SU-DHL-6 (cell line): ENCODE results near the gene TATDN2.

ENCODE experiments used
- H2AFZ ChIP-seq: fragments of 200-600 bp; sonication (generic); 2 replicates; pipeline ENCODE4 v1.6.1; 2014; ENCODE audit warnings: low read depth, mild to moderate bottlenecking, moderate library complexity, mixed read lengths, antibody characterized with exemption, low read length; ENCODE audit not compliant: severe bottlenecking
- H3F3A ChIP-seq: fragments of 200-600 bp; shearing (Covaris generic); 2 replicates; pipeline ENCODE4 v1.6.0; 2016; ENCODE audit warnings: antibody characterized with exemption, mild to moderate bottlenecking; ENCODE audit not compliant: insufficient read depth
- H3K27ac ChIP-seq: fragments of 200-600 bp; sonication (generic); 2 replicates; pipeline ENCODE4 v1.5.1; 2016; ENCODE audit warnings: low read depth, mild to moderate bottlenecking, low read length, moderate library complexity, mixed read lengths
- H3K27me3 ChIP-seq: fragments of 200-600 bp; sonication (generic), shearing (Covaris generic); 2 replicates; pipeline ENCODE4 v1.6.0; 2014; ENCODE audit warnings: mild to moderate bottlenecking, low read length
- H3K36me3 ChIP-seq: fragments of 200-600 bp; sonication (generic); 2 replicates; pipeline ENCODE4 v1.6.1; 2014; ENCODE audit warnings: mild to moderate bottlenecking, low read length, mixed read lengths
- H3K4me2 ChIP-seq: fragments of 300-600, 200-600 bp; shearing (Covaris generic), sonication (generic); 2 replicates; pipeline ENCODE4 v1.6.0; 2014; ENCODE audit warnings: low read length, low read depth, mild to moderate bottlenecking; ENCODE audit not compliant: poor library complexity, severe bottlenecking
- H3K4me3 ChIP-seq: fragments of 200-600 bp; sonication (generic); 2 replicates; pipeline ENCODE4 v1.5.1; 2014; ENCODE audit warnings: antibody characterized with exemption, low read length, mild to moderate bottlenecking, mixed read lengths; ENCODE audit not compliant: insufficient read depth, poor library complexity, severe bottlenecking
- H3K79me2 ChIP-seq: fragments of 200-600 bp; sonication (generic); 2 replicates; pipeline ENCODE4 v1.6.1; 2014; ENCODE audit warnings: mild to moderate bottlenecking, low read length, moderate library complexity; ENCODE audit not compliant: insufficient read depth
- H3K9ac ChIP-seq: fragments of 200-600 bp; sonication (generic); 2 replicates; pipeline ENCODE4 v1.7.0; 2014; ENCODE audit warnings: mild to moderate bottlenecking, low read length
- H3K9me2 ChIP-seq: fragments of 200-600 bp; sonication (generic); replicated peaks from 2 replicates; pipeline ENCODE4 v1.6.1; 2014; ENCODE audit warnings: low read length; ENCODE audit not compliant: insufficient read depth
- H3K9me3 ChIP-seq: fragments of 200-600 bp; sonication (generic); 2 replicates; pipeline ENCODE4 v1.6.1; 2014; ENCODE audit warnings: low read length, mixed read lengths; ENCODE audit not compliant: insufficient read depth
- H4K20me1 ChIP-seq: fragments of 200-600 bp; sonication (generic); 2 replicates; pipeline ENCODE4 v1.6.1; 2014; ENCODE audit warnings: low read depth, mild to moderate bottlenecking, antibody characterized with exemption, low read length, moderate library complexity, mixed read lengths
- EZH2phosphoT487 ChIP-seq: fragments of 200-600 bp; sonication (generic), shearing (Covaris generic); conservative IDR thresholded peaks from 2 replicates; pipeline ENCODE4 v1.6.1; 2018; ENCODE audit warnings: mild to moderate bottlenecking, antibody characterized with exemption, low read length, moderate library complexity, mixed read lengths
- TF ChIP-seq, protein P1 (sequence below): fragments of 200-600 bp; sonication (generic); IDR thresholded peaks from one replicate; pipeline ENCODE4 v1.5.1; 2017; ENCODE audit warnings: antibody characterized with exemption, mild to moderate bottlenecking, low read length, moderate library complexity; ENCODE audit not compliant: insufficient read depth, poor library complexity, severe bottlenecking

The TATDN2 gene

GRCh38 chr3:10253731-10254130 lies 5.5 kb downstream of the TATDN2 start:
- Histone ChIP-seq H3K79me2 (peaks cover 89% of the 10 kb centered on the region), H2AFZ (no peak overlapping the region), H3K4me2 (no peak overlapping the region), H3K9ac (no peak overlapping the region), H3K36me3 (no peaks in the 10 kb centered on the region; the same call in none of the 2 replicates), H3K9me3 (no peaks in the 10 kb centered on the region), H3K4me3 (no peak overlapping the region), H3K27ac (no peak overlapping the region), H4K20me1 (no peaks in the 10 kb centered on the region; the same call in 1 of the 2 replicates), H3K27me3 (no peaks in the 10 kb centered on the region), H3K9me2 (no peaks in the 10 kb centered on the region), H3F3A (0 out of 2 replicates have a peak, but pooled peaks cover 7% of the 10 kb centered on the region)
- TF ChIP-seq, protein P1, sequence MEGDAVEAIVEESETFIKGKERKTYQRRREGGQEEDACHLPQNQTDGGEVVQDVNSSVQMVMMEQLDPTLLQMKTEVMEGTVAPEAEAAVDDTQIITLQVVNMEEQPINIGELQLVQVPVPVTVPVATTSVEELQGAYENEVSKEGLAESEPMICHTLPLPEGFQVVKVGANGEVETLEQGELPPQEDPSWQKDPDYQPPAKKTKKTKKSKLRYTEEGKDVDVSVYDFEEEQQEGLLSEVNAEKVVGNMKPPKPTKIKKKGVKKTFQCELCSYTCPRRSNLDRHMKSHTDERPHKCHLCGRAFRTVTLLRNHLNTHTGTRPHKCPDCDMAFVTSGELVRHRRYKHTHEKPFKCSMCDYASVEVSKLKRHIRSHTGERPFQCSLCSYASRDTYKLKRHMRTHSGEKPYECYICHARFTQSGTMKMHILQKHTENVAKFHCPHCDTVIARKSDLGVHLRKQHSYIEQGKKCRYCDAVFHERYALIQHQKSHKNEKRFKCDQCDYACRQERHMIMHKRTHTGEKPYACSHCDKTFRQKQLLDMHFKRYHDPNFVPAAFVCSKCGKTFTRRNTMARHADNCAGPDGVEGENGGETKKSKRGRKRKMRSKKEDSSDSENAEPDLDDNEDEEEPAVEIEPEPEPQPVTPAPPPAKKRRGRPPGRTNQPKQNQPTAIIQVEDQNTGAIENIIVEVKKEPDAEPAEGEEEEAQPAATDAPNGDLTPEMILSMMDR = no peak
- no peak for TF ChIP-seq EZH2phosphoT487

- H3K79me2 ChIP-seq = peaks cover 88% of the 10 kb centered on the region
- H3K27ac ChIP-seq = no peak overlapping the region
- peaks cover 7% of the 10 kb centered on the region for H3K36me3 ChIP-seq
- no peaks in the 10 kb centered on the region for H3F3A ChIP-seq
- H3K9ac ChIP-seq = no peak overlapping the region
- TF ChIP-seq, protein P1 = no peak
- TF ChIP-seq EZH2phosphoT487 = no peak
- no peaks in the 10 kb centered on the region for H3K27me3 ChIP-seq
- H3K9me3 ChIP-seq = no peaks in the 10 kb centered on the region
- H3K4me3 ChIP-seq = no peak overlapping the region
- no peaks in the 10 kb centered on the region; the same call in 1 of the 2 replicates for H4K20me1 ChIP-seq
- H3K4me2 ChIP-seq = no peak overlapping the region
- H3K9me2 ChIP-seq = no peaks in the 10 kb centered on the region
- no peak overlapping the region for H2AFZ ChIP-seq
Observed at GRCh38 chr3:10255835-10256234, 7.6 kb downstream of the TATDN2 start.

DNA sequence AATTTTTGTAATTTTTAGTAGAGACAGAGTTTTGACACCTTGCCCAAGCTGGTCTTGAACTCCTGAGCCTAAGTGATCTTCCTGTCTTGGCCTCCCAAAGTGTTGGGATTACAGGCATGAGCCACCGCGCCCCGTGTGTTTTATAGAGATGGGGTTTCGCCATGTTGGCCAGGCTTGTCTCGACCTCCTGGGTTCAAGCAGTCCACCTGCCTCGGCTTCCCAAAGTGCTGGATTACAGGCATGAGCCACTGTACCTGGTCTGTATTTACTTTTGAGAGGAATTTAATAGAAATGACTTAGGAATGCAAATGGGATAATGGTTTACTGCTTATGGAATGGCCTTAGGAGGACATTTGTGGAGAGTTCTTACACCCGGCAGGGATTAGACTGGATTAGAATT lies 10.8 kb downstream of the TATDN2 start:
- H3K9me2 ChIP-seq = no peaks in the 10 kb centered on the region
- H3K79me2 ChIP-seq = peaks cover 86% of the 10 kb centered on the region
- no peak overlapping the region for H2AFZ ChIP-seq
- H3F3A ChIP-seq = 0 out of 2 replicates have a peak, but pooled peaks cover 1% of the 10 kb centered on the region
- peaks cover 17% of the 10 kb centered on the region; the same call in 1 of the 2 replicates for H3K36me3 ChIP-seq
- H3K4me3 ChIP-seq = no peak overlapping the region
- TF ChIP-seq, protein P1 = no peak
- no peak for TF ChIP-seq EZH2phosphoT487
- no peak overlapping the region for H3K4me2 ChIP-seq
- H4K20me1 ChIP-seq = peaks cover under 1% of the 10 kb centered on the region; the same call in 1 of the 2 replicates
- no peak overlapping the region for H3K27ac ChIP-seq
- H3K9ac ChIP-seq = no peak overlapping the region
- H3K9me3 ChIP-seq = no peaks in the 10 kb centered on the region
- no peaks in the 10 kb centered on the region for H3K27me3 ChIP-seq
